HG02970 (cell line): ENCODE results near the gene CSF3.

Experiments
- ATAC-seq: cut with Tn5 transposase; IDR thresholded peaks from one replicate; pipeline ENCODE4 v1.9.1; 2021; ENCODE audit warnings: mild to moderate bottlenecking, moderate library complexity, moderate number of reproducible peaks; ENCODE audit not compliant: unreplicated experiment, low FRiP score

Gene CSF3

GRCh38 chr17:40022961-40023541 lies 7.8 kb downstream of the CSF3 start:
- no peak for ATAC-seq

DNA sequence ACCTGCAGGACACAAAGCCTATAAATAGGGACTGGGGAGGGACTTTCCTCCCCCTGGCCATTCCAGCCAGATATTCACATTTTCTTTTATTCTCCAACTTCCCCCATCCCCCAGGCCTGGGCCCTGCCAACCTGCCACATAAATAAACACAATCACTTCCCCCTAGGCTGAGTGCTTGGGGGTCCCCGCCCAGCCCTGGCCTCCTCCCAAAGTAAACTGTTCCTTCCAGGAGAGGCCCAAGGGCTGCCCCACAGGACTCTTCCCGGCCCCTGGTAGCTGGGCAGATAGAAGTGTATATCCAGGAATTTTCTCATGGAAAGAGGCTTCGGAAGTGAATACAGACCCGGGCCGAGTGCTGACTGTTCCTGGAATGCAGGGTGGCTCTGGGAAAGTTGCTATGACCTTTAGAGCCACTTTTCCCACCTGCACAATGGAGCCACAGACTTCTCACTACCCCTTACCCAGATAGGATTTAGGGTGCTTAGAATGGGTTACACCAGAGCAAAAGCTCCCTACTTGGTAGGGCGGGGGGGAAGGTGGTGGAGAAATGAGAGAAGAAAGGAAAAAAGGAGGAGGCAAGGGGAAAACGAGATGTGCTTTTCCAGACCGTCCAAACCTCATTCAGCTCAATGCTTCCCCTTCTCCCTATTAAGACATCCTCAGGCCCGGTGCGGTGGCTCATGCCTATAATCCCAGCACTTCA lies 8.5 kb downstream of the CSF3 start:
- no peak for ATAC-seq

- ATAC-seq = no peak
These were observed 9.7 kb downstream of the CSF3 start for GRCh38 chr17:40024901-40025300.

DNA sequence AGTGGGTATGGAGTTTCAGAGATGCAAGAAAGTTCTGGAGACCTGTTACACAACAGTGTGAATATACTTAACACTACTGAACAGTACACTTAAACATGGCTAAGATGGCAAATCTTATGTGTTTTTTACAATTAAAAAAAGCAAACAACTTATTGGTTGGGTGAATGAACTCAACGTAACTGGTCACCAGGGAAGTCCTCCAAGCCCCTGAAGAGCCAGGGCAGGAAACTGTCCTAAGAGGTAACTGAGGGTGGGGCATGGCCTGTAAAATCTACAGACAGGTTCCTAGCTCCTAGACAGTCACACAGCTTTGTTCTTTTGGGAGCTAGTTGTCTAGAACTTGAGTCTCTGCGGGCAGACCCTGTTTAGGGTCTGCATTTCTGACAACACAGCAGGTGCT lies 10.3 kb downstream of the CSF3 start:
- ATAC-seq = no peak

GRCh38 chr17:40025991-40026815 lies 11.0 kb downstream of the CSF3 start:
- ATAC-seq = no peak

GRCh38 chr17:40026816-40027613 lies 11.8 kb downstream of the CSF3 start:
- ATAC-seq = no peak

DNA sequence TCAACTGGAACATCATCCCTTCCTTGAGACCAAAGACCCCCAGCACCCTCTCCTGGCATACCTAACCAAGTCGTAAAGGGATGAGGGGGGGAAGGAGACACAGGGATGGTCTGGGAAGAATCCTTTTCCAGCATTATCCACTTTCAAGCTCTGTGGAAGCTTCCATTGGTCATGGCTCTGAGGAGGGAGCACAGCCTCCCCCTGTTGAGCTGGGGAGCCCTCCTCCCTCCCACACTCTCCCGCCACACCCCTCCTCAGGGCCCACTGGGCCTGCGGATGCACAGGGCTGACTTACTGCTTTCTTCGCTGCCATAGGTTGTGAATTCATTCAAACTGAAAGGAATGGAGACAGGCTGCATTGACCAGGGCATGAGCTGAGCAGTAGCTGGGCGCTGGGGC lies 12.4 kb downstream of the CSF3 start:
- ATAC-seq = no peak

GRCh38 chr17:40028595-40028994 lies 13.4 kb downstream of the CSF3 start:
- no peak for ATAC-seq

- ATAC-seq = no peak
These were observed 16.5 kb downstream of the CSF3 start for GRCh38 chr17:40031706-40032105.

DNA sequence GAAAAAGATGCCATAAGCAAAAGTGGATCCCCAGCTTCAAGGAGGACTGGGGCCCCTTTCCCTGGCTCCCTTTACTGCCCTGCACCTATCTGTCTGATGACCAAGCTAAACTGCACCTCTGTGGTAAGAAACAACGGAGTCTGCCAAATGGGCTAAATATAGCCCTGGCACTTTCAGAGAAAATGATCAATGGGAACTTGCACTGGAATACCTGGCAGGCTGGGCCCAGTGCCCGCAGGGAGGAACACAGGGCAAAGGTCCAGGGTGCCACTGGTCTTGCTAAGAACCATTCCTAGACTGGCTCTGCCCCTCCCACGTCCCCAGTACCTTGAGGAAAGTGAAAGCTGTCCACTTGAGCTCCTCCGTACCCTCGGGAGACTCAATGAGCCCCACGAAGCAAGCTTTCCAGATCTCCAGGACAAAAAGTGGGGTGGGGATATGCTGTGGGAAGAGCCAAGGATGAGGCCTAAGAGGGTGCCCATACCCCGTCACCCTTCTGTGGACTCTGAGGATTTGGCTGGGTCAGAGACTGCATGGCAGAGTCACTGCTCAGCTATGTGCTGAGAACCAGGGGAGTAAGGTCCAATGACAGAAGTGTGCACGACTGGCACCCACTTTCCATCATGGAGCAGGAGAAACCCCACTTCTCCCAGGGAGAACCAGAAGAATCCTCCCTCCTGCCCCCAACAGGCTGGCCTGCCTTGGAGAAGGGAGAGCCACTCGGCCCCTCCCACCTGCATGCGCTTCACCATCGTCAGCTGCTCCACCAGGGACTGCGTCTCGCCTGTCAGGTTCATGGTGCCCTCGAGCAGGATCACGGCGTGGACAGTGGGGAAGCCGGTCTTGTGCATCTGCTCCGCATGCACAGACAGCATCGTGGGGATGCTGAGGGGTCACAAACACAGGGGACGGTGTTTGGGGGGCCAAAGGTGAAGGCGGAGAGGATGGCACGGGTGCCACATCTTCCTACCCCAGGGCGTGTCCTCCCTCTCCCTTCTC lies 17.4 kb downstream of the CSF3 start:
- no peak for ATAC-seq

GRCh38 chr17:40033339-40033738 lies 18.1 kb downstream of the CSF3 start:
- ATAC-seq = no peak

GRCh38 chr17:40034426-40035161 lies 19.4 kb downstream of the CSF3 start:
- ATAC-seq = no peak

- ATAC-seq = no peak
These were observed 19.9 kb downstream of the CSF3 start for GRCh38 chr17:40035162-40035559.

- ATAC-seq = no peak
These were observed 23.8 kb downstream of the CSF3 start for GRCh38 chr17:40038882-40039513.

GRCh38 chr17:40041196-40041595 lies 26.0 kb downstream of the CSF3 start:
- ATAC-seq = no peak

DNA sequence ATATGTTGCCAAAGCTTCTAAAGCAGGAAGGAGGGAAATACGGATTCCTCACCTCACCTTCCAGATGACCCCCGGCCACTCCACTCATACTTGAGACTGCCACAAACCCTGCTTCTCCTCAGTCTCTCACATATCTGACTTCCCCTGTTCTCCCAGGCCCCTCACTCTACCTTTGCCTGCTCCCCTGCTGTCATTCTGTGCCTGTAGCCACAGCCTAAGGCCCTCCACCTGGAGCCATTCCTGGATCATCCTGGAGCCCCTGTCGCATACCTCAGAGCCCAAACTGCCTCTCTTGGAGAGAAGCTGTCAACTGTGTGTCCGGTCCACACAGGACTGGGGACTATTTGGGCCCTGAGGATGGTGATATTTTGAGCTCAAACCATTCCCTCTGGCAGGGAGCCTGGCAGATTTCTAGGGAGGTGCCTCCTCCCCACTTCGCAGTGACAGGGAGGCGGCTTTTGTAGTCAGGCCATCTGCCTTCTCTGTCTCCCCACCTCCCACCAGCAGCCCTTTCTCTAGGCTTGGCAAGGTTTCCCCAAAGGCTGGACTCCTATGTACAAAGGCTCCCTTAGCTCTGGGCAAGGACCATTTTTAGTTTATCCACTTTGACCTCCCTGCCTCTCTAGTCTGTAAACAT lies 41.3 kb downstream of the CSF3 start:
- ATAC-seq = no peak

- no peak for ATAC-seq
These were observed 43.0 kb downstream of the CSF3 start for GRCh38 chr17:40058186-40058784.

- no peak for ATAC-seq
These were observed 43.6 kb downstream of the CSF3 start for GRCh38 chr17:40058865-40059264.
